ENCODE data around the gene KHSRP.
"Not testable (repeated sequence)": the region's sequence is repeated elsewhere in the genome, so short reads cannot be mapped to it uniquely, and the experiment has no call there.

The KHSRP gene

DNA sequence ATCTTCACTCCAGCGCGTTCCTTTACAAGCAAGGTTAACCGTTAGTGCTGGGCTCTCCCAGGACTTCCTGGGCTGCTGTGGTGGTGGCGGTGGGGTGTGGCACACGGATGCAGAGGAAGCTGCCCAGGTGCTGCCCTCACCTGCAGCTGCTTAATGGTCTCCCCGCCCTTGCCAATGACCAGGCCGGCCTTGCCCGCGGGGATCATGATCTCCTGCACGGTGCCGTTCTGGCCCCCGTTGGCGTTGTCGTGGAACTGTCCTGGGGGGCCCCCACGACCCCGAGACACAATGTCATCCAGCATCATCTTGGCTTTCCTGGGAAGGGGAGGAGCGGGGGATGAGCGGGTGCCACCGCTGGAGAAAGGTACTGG lies 6.1 kb downstream of the KHSRP start:
- no peak for DNase-seq (ENCODE audit: low read depth in 4 of 4, low spot score in 1 of 4)

DNA sequence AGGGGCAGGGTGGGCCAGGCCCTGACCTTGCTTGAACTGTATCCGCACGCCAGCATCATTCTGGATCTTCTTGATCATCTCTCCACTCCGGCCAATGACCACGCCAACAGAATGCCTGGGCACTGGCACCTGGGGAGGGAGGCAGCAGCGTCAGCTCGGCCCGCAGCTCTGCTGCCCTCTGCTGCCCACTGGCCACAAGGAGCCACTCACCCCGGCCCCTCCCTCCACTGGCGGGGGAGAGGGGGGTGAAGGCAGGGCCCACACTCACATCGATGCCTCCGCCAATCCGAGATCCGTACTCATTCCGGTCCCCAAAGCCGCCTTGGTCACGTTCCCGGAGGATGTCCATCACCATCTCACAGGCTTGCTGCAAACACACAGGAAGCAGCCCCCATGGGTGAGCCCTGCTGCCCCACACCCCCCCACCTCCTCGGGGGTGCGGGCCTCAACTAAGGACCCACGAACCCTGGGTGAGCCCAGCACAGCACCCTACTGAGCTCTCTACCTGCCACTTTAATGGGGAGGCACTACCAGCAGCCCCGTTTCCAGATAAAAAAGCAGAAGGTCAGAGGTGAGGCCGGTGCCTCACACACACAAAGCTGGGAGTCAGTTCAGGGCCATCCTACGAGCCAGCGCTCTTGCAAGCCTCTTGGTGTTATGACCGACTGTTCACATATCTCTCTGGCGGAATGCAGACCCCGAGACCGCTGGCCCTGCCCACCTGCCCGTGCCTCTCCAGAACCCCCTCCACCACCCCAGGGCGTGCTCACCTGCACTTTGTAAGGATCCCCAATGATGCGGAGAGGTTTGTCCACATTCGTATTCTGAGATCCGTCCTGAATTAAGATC lies 6.7 kb downstream of the KHSRP start:
- DNase-seq (ENCODE audit: low read depth in 4 of 4, low spot score in 1 of 4): no peak

DNA sequence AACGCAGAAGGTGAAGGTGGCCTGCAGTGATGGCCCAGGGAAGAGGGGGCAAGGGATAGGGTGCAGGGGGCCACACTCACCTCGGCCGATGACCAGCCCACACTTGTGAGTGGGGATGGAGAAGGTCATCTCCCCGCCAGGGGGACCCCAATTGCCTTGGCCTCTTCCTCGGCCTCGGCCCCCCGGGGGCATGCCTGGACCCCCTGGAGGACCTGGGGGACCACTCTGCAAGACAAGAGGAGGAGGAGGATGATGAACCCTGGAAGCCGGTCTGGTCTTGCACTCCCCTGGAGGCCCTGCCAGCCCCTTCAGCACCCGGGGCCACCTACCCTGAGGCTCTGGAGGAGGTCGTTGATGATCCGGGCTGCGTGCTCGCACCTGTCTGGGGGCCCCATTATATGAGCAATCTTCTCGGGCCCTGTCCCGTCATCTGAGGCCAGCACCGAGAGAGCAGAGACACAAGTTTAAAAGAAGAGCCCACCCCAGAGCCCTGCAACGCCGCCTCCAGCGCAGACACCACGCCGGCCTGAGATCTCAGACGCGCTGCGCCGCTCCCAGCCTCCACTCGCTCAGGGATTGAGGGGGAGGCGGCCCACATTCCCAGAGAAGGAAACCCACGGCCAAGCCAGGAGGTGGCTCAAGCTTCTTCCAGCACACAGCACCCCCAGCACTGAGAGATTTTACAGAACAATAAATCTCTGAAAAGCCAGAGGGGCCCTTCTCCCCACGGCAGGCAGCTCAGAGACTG lies 7.8 kb downstream of the KHSRP start:
- DNase-seq (ENCODE audit: low read depth in 4 of 4, low spot score in 1 of 4): no peak

DNA sequence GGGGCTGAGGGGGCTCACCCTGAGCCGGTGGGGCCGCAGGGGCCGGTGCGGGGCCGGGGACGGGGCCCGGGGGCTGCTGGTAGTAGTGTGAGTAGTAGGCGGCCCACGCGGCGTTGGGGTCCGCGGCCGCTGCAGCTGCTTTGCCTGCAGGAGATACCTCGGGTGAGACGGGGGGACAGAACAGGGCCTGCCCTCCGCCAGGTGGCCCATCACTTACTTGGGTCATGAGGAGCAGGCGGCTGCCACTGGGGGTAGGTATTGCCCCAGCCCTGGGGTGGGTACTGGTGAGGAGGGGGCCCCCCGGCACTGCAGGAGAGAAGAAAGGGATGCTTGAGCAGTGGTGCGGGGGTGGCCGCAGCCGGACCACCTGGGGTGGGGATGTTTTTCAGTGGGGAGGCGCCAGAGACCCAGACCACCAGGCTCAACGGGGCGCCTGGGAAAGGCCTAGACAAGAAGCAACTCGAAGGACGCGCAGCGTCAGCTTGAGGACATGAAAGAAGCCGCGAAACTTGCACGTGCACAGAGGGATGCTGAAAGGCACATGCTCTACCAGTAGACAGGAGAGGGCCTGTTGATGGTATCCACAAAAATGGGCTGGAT lies 8.9 kb downstream of the KHSRP start:
- DNase-seq (ENCODE audit: low read depth in 4 of 4, low spot score in 1 of 4): no peak

GRCh38 chr19:6414793-6415590 lies 9.6 kb downstream of the KHSRP start:
- no peak for DNase-seq (ENCODE audit: low read depth in 4 of 4, low spot score in 1 of 4)

DNA sequence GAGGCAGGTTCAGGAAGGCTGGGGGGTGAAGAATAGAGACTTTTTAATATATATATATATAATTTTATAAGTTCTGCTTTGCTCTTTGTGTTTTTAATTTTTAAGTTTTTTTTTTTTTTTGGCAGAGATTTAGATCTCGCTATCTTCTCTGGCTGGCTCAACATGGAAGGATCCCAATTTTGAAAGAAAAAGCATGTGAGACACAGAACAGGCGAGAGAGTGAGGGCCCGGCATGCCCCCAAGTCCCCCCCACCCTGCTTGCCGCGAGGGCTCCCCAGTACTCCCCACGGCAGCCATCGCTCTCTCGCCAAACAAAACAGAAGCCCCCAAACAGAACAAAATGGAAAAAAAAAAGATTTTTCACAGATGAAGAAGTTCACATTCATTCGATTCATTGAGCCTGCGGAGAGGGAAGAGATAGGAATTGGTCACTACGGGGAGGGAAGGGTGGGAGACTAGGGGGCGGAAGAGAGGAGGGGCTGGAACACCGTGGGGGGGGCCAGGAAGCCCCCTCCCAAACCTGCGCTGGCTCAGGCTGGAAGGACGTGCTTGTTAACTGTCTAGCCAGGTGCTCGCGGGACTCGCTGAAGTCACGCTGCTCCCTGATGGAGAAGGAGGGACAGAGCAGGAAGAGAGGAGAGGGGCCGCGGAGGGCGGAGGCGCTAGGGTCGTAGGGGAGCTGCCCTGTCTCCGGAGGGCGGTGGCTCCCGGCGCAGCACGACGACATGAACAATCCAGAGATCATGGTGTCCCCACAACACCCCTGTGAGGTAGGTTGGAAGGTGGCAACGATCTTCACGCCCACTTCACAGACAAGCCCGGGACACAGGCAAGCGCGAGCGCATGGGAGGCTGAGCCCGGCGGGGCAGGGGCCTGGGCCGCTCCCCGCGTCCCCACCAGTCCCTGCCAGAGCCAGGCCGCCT lies 10.6 kb downstream of the KHSRP start:
- DNase-seq (ENCODE audit: low read depth in 4 of 4, low spot score in 1 of 4): no peak

DNA sequence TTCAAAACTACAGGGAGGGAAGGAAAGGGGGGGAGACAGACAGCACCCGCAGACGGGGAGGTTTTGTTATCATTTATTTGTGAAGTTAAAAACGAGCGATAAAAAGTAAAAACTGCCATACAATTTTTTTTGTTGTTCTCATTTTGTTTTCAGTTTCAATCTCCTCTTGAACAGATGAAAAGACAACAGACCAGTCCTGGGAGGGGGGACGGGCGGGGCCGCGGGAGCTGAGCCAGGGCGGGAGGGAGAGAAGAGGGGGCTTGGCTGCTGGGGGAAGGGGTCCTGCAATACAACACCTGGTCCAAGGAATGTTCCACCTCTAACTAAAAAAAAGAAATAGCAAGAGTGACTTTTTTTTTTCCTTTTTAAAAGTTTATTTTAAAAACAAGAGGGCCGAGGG lies 11.3 kb downstream of the KHSRP start:
- DNase-seq (ENCODE audit: low read depth in 4 of 4, low spot score in 1 of 4): no peak

DNA sequence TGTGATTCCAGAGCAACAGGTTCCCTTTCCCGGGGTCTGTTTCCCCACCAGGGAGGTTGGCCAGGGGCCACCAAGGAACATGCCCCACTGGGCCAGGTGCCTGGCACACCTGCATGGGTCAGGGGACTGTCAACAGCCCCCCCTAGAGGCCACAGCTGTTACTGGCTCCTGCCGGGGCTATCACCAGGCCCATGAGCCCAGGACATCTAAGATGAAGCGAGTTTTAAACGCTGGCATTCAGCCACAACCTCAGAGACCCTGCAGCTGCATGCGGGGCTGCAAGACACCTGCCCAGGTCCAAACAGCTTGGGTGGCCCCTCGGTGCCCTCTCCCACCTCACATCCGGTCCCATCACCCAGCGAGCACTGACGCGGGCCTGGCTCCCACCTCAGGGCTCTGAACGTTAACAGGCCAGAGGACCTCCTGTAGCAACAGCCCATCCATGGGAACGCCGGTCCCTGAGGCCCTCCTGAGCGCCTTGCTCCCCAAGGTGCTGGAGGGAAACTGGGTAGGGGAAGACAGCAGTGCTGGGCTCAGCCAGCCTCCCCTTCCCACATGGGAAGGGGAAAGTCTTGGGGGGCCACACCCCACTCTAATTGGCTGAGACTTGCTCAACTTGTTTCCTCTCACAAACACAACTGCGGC lies 12.0 kb downstream of the KHSRP start:
- no peak for DNase-seq (ENCODE audit: low read depth in 4 of 4, low spot score in 1 of 4)

GRCh38 chr19:6412061-6412446 lies 12.6 kb downstream of the KHSRP start:
- DNase-seq (ENCODE audit: low read depth in 4 of 4, low spot score in 1 of 4): no peak

DNA sequence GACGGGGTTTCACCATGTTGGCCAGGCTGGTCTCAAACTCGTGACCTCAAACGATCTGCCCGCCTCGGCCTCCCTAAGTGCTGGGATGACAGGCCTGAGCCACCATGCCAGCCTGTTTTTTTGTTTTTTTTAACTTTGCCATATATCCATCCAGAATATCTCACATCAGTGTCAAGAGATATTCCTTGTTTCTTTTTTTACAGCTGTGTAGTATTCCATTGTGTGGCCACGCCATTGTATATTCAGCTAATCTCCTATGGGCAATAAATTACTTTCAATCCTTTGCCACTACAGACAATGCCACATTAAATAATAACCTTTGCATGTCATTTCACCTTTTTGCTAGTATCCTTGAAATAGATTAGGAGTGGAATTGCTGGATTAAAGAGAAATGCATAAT lies 15.3 kb downstream of the KHSRP start:
- no peak for DNase-seq (ENCODE audit: low read depth in 4 of 4, low spot score in 1 of 4)

DNA sequence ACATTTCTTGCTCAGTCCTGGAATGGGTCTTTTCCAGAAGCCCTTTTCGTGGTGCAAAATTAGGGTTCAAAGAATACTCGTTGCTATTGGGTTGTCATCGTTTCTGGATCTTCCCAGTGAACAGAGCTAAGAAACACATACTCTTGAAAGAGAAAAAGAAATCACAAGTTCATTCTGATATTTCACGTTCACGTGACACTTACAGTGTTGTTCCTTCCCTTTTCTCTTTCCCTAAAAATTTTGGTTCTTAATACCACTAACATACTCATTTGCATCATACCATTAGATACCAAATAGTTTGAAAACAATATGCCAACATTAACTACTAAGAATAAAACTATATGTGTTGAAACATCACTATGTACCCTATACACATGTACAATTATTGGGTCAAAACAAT lies 18.2 kb downstream of the KHSRP start:
- DNase-seq (ENCODE audit: low read depth in 4 of 4, low spot score in 1 of 4): no peak

DNA sequence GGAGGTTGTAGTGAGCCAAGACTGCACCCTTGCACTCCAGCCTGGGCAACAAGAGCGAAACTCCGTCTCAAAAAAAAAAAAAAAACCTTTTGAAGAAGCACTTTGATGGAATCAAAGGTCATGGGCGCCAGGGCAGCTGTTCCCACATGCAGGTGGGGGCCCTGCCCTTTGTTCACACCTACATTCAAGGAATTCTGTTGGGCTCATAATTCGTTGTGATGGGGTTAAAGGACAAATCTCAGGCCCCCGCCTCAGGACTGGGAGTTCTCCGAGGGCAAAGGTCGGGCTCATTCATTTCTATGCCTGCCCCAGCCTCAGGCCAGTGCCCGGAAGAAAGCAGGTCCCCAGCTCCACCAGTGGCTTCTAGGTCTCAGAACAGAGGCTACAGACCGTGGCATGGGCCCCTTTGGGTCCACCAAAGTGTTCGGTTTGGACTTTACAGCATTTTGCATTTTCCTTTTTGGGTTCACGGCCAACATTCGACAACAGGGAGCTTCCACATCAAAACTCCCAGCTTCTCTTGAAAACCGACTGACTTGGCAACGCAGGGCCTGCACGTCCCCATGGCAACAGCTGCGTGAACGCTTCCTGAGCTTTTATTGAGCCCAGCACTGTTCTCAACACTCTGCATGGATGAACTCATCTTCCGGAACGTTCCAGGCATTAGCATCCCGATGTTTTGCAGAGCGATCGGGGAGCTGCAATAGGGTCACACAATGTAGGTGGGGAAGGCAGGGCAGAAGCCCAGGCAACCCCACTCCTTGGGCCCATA lies 21.6 kb downstream of the KHSRP start:
- DNase-seq (ENCODE audit: low read depth in 4 of 4, low spot score in 1 of 4): no peak

DNA sequence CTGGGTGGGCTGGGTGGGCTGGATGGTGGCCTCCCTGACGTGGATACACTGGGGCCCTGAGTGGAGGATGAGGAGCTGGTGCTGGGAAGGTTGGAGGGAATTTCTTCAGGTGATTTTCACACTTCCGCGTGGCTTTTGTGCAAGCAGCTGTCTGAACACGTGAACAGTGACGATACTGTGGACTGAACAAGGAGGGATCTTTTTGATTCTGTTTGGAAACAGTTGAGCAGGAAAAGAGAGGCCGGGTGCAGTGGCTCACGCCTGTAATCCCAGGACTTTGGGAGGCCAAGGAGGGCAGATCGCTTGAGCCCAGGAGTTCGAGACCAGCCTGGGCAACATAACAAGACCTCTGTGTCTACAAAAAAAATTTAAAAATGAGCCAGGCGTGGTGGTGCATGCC lies 22.6 kb downstream of the KHSRP start:
- DNase-seq (ENCODE audit: low read depth in 4 of 4, low spot score in 1 of 4): no peak

GRCh38 chr19:6400062-6400944 lies 24.3 kb downstream of the KHSRP start:
- DNase-seq (ENCODE audit: low read depth in 4 of 4, low spot score in 1 of 4): not testable (repeated sequence)

DNA sequence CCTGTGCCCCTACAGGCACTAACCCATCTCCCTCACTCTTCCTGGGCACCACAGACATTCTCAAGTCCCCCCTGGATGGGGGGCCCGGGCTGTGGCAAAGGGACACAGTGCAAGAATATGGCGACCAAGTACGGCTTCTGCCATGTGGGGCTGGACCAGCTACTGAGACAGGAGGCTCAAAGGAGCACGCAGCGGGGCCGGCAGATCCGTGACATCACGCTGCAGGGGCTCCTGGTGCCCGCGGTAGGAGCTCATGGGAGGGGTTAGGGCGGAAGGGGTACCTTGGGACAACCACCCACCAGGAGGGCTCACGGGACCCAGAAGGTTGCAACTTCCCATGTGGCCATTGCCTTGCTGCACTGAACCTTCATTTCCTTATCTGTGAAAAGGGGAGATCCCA lies 28.3 kb downstream of the KHSRP start:
- no peak for DNase-seq (ENCODE audit: low read depth in 4 of 4, low spot score in 1 of 4)

- no peak for DNase-seq (ENCODE audit: low read depth in 4 of 4, low spot score in 1 of 4)
Measured at GRCh38 chr19:6394831-6395230, 29.8 kb downstream of the KHSRP start.

GRCh38 chr19:6393983-6394412 lies 30.6 kb downstream of the KHSRP start:
- peak in 3 of 4 experiments; percentile 58 to 66 (median 61) for DNase-seq (ENCODE audit: low read depth in 4 of 4, low spot score in 1 of 4)

All from stimulated activated CD4-positive, alpha-beta T cell treated with anti-CD3 and anti-CD28 coated beads, Interleukin-1b, Interleukin-23, amount 100 ng/mL, for 24 hours (primary cell).